ENCODE results near the gene C11orf58.

The C11orf58 gene

DNA sequence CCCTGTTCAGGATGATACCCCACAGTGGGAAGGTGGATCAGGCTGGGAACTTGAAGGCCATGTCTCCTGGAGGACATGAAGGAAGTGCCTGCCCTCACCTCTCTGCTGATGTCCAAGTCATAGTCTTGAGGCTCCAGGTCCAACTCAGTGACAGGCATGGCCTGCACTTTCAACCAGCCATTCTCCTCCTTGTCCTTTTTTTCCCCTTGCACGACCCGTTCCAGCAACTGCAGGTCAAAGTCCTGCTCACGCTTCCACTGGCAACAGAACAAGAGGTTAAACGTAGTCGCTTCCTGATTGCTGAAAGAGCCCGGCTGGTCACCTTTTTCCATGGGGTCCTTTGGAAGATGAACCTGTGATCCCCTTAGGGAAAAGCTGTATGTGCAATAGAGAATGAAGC lies 47.7 kb downstream of the C11orf58 start:
- no peak for DNase-seq

DNA sequence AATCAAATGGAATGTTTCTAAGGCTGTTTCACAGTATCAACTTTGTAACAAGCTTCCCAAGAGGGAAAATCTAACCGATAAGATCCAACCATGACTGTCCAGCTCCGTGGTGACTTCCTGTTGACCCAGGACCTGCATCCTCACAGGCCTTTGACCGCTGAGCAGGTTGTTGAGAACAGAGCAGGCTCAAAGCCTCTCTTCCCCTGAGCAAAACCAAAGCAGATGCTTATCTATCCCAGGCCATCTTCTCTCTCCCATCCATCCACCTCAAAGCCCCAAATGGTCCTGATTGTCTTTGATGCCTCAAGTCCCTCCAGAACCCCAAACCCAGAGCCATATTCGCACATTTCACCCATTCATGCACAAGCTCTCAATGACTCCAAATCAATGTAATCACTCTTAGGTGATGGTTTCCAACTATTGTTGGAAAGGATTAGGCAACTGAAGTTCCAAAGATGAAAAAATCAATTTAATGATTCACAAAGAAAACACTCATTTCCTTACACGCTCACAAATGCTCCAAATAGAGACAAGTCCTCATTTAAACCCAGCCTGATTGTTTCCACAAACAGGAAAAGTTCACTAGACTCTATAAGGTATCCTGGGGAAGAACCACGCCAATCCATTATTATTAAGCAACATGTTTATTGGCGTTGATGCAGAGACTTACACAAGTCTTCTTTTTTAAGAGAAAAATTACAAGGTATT lies 48.7 kb downstream of the C11orf58 start:
- no peak for DNase-seq

DNA sequence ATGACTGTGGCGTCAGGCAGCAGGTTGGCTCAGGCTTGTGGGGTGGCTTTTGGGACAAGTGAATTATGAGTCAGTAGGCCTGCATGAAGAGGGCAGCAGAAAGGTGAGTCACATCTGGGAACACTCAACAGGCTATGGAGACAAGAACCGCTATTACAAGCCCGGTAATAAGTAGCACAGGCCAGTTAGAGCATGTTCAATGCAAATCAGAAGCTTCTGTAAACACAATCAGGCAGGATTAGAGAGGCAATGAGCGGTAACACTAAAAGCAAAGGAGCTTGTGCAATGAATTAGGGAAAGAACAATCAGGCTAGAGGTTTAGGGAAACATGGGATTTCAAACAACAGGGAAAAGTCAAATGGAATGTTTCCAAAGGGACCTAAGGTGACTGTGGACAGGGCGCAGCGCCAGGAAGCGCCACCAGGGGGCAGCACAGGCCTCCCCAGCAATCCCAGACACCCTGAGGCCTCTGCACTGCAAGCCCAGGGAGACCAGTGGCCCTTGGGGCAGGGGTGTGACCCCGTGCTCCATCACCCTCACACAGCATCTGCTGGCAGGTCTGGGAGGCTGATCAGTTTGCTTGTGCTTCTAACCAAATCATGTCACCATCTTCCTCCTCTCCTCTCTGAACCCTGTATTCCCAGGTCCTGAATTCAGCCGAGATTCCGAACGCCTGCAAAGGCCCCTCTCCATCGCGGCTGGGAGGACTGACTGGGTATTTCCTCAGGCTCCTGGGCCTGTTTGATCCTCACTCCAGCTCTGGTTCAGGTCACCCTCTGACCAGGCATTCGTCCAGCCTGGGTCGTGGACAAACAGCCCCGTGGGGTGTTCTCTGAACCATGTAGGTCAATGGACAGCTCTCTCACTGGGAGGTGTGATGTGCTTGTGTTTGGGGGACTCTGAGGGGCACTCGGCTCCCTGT lies 50.0 kb downstream of the C11orf58 start:
- peak; percentile 30 for DNase-seq

DNA sequence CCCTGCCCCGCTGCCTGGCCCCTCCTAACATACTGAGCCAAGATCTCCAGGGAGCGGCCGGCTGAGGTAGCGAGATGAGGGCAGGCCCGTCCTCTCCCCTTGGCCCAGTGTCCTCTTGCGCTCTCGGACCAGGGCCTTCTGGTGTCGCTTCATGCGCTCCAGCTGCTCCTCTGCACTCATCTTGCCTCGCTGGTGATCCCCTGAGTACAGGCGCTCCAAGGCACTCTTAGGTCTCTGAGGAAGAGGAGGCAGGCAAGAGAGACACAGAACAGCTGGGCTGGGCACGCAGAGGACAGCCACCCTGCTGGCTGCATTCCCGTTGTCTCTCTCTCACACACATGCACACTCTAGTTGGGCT lies 50.6 kb downstream of the C11orf58 start:
- DNase-seq, result no peak

DNA sequence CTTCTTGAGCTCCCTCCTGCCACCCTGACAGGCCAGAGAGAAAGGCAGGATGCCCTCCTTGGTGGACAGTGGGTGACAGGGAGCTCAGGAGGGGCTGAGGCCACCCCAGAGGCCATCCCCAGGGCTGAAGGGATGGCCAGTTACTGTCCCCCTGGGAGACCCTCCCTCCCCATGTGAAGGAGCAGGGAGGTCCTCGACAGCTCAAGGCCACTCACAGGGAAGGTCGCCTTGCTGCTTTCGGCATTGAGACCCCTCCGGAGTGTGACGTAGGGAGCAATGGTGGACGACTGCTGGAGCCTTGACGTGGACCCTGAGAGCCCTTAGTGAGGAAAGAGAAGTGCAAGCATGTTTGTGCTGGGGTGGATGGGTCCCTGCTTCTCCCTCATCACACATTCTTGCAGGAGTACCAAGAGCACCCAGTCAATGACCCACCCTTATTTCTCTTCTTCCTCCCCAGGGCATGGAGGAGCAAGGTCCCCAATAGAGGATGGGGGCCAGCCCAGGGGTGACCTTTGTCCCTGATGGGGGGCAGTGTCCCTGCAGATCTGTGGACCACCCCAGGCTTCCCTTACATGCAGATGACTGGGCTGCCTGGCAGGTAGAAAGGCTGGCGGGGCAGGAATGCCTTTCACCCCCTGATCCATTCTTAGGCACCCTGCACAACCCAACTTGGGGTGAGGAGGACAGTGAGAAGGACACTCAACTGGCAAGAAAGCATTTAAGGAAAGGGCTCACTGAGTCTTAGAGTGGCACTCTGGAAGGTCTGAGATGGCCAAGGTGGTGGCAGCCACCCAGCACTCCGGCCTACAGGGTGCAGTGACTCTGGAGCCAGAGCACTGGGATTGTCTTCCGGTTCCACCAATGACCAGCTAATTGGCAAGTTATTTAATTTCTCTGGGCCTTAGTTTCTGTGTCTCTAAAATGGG lies 51.4 kb downstream of the C11orf58 start:
- DNase-seq, result no peak

DNA sequence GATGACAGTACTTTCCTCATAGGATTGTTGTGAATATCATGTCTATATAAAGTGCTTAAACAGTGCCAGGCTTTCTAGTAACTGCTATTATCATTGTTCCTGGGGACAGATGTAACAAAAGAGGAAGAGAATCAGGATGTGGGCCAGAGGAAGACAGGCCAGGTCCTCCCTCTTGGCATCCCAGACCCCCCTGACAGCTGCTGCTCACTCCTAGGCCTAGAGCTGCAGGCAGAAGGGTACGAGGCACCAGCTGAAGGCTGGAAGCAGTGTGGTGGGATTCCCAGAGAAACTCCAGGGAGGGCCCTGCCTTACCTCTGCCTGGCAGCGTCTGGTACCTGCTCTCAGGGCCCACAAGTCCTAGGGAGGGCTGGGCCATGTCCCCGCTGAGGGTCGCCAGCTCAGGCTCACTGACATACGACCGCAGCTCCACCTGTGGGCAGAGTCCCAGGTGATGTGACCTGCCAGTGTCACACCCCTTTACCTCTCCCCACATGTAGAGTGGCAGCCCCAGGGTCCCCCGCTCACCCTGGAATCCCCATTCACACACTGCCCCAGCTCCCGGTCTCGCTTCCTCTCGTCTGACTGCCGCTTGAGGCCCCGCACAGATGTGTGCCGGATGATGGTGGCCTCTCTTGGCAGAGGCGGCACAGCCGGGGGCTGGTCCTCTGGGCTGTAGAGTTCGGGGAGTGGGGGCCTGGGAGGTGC lies 52.2 kb downstream of the C11orf58 start:
- no peak for DNase-seq

DNA sequence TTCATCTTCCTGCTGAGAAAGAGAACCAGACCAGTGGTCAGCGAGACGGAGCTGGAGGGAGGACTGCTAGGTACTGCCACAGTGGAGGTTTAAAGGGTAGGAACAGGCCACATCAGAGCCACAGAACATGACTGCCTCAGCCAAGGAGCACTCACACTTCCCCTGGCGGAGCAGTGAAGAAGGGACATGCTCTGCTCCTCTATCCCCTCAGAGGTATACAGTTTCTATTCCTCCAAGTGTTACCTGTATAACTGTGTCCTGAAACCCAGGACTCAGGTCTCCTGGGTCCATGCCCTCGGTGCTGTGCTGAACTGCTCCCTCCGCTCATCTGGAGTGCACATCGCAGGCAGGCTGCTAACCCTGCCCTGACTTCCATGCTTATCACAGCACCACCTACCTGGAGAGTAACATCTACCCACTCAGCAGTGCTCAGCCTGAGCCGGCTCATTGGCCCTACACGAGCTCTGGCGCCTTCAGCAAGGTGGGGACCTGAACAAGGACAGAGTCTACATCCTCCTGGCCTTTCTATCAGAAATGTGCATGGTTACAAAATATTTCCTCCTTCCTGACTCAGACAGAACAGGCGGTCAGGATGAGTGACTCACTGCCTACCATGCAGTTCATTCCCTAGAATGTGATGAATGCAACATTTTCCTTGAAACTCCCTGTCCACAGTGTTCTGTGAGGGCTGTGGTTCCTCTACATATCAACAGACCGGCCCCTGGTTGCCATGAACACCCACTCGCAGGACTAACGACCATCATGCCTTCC lies 52.9 kb downstream of the C11orf58 start:
- no peak for DNase-seq

DNA sequence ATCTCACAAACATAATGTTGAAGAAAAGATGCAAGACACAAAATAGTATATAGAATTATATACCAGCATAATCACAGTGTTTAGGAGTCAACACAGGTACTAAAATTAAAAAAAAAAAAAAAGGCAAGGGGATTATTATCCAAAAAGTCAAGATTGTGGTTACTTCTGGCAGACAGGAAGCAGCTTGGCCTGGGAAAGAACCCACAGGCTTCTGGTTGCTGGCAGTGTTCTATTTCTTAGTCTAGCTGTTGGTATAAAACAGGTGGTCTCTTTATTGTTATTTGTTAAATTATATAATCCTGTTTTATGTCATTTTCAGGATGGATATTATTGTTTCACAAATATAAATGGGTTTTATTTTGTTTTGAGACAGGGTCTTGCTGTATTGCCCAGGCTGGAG lies 54.0 kb downstream of the C11orf58 start:
- no peak for DNase-seq

DNA sequence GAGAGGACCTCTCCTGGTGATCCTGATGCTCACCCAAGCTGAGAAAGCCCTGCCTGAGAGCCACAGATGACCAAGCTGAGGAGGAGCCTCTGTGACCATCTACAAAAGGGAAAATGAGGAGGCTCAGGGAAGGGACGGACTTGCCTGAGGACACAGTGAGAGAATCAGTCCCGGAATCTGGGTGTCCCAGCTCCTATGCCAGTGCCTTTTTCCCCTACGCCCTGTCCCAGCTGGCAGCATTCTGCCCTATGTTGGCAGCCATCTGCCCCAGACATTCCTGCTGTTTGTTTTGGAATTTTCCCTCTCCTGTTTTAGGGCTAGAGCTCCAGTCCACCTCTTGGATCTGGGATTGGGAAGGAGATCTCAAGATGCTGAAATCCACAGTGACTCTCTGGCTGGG lies 54.6 kb downstream of the C11orf58 start:
- no peak for DNase-seq

DNA sequence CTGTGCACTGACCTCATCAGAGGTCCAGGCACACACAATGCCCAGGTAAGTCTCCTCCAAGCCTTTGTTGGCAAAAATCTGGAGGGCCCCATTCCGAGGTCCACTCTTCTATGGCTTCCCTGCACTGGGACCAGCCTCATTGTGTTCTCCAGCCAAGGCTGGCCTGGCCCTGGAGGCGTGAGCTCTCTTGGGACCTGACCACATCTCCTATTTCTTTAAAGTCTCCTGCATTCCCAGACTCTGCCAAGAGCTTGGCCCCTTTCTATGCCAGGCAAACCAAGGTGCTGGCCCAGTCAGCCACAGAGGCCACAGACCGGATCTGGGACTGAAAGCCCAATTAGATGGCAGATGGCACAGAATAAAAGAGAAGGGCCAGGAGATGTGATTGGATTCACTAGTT lies 55.1 kb downstream of the C11orf58 start:
- DNase-seq, result no peak

DNA sequence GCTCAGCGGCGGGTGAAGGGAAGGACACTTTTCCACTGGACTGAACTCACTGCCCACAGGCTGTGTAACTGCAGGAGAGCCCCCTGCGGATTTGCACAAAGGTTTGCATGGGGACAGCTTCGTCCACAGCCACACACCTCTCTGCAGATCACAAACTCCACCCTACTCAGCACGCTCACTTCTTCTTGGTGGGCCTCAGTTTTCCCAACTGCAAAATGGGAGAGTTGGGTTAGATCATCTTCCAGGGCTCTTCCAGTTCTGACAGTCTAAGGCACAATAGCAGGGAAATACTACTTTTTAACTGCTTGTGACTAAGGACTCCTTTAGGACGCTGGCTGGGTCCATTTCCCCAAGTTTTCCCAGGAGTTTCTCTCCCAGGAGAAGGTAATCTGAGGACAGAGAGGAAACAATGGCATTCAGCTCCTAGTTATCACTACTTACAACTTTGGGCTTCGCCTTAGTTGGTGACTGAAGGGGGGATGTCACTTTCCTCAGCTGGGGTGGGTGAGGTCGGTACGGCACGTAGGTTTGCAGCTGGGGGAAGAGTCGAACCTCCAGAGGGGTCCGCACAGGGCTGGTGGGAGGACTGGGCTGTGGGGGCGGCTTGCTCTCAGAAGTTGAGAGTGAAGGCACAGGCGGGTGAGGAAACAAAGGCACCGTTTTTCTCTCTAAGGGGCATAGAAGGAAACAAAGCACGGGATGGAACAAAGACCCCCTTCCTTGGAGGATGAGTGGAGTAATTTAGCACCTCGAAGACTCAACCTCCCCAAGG lies 55.8 kb downstream of the C11orf58 start:
- DNase-seq, result no peak

DNA sequence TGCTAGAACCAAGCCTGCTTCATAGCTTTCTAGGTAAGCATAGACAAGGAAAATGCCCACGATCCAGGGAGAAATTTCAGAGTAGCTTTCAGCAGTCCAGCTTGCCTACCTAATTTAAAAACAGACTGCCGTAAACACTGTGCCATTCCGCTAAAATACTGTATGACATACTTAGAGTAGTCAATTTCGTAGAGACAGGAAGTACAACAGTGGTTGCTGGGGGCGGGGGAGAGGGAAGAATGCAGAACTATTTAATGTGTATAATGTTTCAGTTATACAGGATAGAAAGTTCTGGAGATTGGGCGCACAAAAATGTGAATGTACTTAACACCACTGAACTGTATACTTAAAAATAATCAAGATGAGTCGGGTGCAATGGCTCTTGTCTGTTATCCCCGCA lies 56.7 kb downstream of the C11orf58 start:
- DNase-seq, result no peak

DNA sequence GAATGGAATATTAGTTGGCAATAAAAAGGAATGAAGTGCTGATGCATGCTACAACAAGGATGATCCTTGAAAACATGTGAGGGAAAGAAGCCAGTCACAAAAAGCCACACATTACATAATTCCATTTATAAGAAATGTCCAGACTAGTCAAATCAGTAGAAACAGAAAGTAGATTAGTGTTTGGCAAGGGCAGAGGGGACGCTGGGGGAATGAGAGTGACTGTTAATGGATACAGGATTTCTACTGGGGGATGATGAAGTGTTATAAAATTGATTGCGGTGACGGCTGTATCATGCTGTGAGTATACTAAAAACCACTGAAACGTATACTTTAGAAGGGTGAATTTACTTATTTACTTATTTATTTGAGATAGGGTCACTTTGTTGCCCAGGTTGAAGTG lies 57.9 kb downstream of the C11orf58 start:
- DNase-seq, result no peak

DNA sequence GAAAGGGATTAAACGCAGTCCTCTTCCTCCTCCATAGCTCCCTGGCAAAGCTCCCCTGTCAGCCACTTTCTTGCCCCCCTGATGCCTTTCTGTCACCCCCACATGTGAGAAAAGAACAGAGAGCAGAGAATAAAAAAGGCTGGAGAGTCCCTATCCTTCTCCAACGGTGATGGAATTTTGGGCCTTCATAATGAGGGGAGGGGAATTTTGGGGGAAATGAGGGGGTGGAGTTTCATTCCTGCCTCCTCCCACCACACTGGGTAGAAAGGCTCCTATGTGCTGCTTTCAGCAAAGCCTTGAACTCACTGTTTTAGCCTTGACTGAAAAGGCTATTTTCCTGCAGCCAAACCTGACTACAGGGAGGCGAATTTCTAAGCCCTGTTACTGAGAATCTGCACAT lies 59.3 kb downstream of the C11orf58 start:
- no peak for DNase-seq

DNA sequence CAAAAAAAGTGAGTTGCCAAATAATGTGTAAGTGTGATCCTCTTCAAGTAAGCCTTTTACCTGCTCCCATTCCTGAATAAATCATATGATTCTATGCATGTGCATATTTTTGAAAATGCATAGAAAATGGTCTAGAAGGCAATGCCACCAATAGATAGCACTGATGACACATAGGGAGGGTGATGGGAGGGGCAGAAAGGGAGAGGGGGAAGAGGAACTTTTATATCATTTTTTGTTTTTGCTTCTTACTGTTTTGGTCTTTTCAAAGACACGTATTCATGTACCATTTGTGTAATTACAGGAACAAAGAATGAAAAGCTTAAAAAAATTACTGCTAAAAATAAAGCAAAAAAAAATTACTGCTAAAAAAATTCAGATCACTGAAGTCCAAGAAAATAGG lies 60.8 kb downstream of the C11orf58 start:
- DNase-seq, result no peak

DNA sequence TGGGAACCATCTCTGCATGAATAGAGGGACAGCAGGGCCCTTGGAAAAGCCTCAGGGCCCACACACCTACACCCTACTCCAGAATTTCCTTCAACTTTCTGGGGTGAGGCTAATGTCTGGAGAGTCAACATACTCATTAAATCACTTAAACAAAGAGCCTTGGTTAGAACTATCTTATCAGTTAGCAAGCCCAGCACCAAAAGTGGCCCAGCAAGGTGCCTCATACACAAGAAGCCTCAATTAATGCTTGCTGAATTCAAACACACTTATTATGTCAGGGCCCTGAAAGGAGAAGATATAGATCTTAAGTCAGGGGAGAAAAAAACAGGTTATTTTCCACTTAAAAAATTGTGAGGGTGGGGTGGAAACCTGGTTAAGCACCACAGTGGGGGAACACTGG lies 61.4 kb downstream of the C11orf58 start:
- DNase-seq, result no peak

DNA sequence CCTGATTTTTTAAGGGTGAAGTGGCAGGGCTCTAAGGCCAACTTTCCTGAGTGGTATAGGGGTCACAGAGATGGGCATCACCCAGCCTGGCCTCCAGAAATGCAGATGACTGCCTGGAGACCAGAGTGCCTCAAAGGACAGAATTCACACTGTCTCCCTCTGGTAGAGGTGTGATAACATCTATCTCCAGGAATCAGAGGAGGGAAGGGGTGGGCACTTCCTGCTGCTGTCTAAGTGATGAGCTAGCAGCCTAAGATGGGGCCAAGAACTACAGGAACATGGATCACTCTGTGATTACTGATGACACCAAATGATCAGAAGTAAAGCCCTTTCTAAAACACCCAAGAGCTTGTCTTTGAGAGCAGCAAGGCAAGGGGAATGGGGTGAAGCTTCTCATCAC lies 61.9 kb downstream of the C11orf58 start:
- no peak for DNase-seq

DNA sequence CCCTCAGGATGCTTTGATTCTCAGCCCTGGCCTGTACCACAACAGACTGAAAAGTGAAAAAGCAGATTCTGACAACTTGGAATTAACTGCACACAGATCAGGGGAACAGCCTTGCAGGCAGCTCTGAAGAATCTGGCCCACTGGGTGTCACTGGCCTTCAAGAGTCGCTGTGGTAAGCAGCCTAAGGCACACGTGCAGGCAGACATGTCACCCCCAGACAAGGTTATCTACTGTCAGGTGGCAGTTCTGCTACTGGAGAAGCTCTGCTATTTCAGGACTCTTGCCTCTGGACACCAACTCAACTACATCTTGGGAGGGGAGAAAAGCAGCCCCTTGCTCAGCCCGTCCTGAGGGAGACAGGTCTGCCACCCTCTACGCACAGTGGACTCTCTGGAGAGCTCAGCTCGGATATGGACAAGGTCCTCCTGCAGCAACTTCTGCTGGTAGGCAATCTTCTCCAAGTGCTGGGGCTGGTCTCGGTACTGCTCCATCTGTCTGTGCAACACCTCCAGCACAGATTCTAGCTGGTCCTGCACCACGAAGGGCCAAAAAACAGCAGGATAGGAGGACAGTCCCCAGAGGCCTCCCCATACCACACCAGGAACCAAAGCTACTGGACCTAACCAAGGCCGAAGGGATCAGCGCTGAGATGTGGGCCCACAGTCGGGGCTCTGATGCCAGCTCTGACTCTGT lies 63.0 kb downstream of the C11orf58 start:
- no peak for DNase-seq

DNA sequence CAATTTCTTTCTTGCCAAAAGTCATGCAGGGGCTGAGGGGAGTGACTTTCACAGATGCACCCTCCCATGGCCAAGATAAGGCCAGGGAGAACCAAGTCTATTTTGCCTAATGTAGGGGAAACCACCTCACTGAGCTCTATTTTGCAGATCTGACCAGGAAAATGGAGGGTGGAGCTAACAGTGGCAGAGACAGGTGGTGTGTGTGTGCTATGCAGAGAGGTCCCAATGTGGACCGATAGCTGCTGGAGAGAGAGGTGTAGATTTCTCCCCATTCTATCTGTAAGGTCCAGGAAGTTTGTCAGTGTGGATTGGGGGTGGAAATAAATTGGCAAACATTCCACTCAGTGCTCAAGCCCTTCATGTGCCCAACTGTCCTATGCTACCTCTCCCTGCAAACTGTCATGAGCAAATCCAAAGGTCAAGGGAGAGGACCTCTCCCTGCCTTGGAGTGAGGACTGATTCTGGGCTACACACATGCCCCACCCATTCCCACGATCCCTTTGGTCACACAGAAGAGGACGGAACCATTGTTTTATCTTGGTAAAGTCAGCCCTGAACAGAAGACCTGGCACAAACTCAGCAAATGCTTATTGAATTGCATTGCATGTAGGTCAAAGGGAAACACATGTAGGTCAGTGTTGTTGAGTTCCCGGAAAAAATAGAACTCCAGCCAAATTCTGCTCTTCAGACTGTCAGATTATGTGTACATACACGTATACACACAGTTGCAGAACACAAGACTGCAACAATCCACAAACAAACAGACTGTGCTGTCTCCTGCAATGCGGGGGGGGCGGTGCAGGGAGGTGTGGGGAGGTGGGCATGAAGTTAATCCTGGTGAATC lies 65.9 kb downstream of the C11orf58 start:
- no peak for DNase-seq

All from NCI-H1092 (cell line).